Fibroblast of pulmonary artery (primary cell): ENCODE results near the gene SLC35F3.

ENCODE experiments used
- DNase-seq: peaks from one replicate; pipeline ENCODE4 v3.0.0-alpha.2; 2010; ENCODE audit warnings: low read depth
- H3K4me3 ChIP-seq: replicated peaks from 2 replicates; pipeline ENCODE4 v1.5.1; 2011; ENCODE audit warnings: low read depth, mild to moderate bottlenecking, control low read depth, low read length, moderate library complexity
- TF ChIP-seq, protein P1 (sequence below): IDR thresholded peaks from 2 replicates; pipeline ENCODE4 v1.5.1; 2011; ENCODE audit warnings: mild to moderate bottlenecking, control low read depth, low read length, inconsistent platforms; ENCODE audit errors: missing control alignments

Gene SLC35F3

DNA sequence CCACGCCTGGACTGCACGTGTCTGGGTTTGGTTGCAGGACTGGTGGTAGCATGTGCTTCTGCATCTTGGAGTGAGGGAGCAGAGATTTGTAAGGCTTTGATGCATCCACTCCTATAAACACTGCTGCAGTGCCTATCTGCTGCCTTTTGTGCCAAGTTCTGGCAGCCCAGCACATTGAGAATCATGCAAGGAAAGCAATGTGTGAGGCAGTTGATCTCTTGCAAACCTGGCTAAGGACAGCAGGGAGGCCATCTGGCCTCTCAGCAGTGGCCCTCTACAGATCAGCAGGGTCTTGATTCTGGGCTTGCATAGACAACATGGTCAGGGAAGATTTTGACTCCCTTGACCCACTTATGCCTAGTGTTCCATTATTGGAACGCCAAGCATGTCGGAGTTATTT lies 387.5 kb downstream of the SLC35F3 start:
- no peak overlapping the region for H3K4me3 ChIP-seq
- DNase-seq = no peak
- TF ChIP-seq, protein P1, sequence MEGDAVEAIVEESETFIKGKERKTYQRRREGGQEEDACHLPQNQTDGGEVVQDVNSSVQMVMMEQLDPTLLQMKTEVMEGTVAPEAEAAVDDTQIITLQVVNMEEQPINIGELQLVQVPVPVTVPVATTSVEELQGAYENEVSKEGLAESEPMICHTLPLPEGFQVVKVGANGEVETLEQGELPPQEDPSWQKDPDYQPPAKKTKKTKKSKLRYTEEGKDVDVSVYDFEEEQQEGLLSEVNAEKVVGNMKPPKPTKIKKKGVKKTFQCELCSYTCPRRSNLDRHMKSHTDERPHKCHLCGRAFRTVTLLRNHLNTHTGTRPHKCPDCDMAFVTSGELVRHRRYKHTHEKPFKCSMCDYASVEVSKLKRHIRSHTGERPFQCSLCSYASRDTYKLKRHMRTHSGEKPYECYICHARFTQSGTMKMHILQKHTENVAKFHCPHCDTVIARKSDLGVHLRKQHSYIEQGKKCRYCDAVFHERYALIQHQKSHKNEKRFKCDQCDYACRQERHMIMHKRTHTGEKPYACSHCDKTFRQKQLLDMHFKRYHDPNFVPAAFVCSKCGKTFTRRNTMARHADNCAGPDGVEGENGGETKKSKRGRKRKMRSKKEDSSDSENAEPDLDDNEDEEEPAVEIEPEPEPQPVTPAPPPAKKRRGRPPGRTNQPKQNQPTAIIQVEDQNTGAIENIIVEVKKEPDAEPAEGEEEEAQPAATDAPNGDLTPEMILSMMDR = no peak

DNA sequence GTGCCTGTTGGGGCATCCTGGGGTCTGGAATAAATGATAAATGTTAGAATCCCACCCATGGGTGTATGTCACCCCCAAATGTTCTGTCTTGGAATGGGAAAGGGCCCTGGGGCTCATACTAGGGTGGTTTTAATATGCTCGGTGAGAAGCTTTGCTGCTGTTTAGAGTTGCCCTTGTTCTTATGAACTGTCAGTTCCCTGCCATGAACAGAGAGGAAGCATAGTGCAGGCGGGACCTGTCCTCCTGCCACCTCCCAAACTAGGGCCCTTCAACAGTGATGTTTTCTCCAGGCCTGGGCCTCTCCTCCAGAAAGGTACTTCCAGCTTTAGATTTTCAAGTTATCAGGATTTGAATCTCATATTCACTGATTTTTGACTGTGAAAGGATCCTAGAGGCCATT lies 388.1 kb downstream of the SLC35F3 start:
- TF ChIP-seq, protein P1 = no peak
- H3K4me3 ChIP-seq = no peak overlapping the region
- DNase-seq = no peak

DNA sequence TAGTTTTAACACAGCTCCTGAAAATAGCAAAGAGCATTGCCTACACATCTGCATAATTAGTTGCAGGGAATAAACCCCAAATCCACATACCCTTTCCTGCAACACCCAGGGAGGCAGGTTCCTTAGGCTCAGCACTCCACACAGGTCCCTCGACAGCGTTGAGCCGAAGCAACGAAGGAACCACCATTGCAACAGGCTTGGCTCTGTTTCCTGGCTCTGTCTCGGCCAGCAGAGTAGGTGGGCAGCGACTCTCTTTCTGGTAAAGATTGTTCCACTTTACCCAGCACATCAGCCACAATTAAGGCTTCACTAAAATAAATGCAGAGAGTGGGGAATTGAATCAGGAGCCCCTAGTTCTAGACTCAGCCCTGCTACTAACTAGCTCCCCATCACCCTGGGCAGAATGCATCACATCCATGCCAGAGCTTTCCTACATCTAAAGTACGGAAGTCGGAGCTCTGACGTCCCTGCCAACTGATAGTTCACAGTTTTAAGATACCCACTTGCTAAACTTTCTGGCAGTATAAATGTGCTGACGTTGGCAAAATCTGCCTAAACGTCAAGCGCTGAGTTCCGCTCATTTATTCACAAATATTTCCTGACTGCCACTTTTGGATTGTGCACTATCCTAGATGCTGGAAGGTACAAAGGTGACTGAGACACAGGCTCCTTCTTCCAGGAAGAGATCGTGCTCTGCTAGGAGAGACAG lies 389.8 kb downstream of the SLC35F3 start:
- no peak overlapping the region for H3K4me3 ChIP-seq
- no peak for DNase-seq
- TF ChIP-seq, protein P1 = no peak

DNA sequence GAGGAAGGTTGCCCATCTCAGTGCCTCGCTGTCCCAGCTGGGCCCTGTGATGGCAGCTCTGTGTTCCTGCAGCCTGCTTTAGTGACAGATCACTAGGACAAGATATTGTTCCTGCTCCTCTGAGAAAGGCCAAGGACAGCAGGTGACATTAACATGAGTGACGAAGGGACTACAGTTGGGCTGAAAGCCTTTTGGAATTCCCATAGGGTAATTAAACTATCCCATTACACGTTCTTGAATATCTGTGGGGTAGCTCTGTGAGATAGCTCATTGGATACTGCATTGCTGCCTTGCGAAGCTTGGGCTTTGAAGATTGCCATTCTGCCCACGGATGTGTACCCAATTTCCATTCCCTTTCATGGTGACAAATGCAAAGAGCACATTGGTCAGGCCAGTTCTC lies 390.6 kb downstream of the SLC35F3 start:
- DNase-seq = no peak
- H3K4me3 ChIP-seq = no peak overlapping the region
- TF ChIP-seq, protein P1 = no peak

DNA sequence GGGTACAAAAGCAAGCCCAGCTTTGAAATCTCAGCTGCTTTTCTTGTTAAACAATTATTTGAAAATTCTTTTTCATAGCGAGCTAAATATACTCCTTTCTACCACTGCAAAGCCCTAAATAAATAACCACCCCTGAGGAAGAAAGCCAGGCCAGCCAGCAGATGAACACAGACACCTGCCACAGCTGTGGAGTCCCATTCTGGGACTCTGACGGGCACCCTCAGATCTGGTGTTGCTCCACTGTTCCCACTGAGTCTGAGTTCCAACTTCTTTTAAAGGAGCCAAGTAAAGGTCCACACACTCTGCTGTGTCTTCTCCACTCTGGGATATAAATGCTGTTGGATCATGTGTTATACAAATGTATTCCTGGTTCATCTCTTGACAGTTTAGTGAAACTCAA lies 391.1 kb downstream of the SLC35F3 start:
- H3K4me3 ChIP-seq = no peak overlapping the region
- TF ChIP-seq, protein P1 = no peak
- no peak for DNase-seq

DNA sequence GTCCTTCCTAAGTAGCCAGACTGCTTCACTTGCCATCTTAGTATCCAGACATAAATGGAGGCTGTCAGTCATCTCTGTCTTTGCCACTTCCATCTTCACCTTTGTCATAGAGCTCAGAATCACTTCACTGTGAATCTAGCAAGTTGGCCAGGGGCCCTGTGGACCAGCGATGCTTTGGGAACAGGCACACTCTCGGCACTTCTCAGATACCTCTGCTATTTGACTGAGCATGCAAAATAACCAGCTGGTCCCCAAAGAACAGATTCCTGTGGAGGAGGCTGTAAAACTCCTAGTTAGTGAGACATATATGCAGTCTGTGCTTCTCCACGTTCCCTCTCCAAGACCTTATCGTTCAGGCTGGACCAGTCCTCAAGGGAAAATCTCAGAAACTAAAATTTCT lies 392.0 kb downstream of the SLC35F3 start:
- H3K4me3 ChIP-seq = no peak overlapping the region
- DNase-seq = no peak
- TF ChIP-seq, protein P1 = no peak

DNA sequence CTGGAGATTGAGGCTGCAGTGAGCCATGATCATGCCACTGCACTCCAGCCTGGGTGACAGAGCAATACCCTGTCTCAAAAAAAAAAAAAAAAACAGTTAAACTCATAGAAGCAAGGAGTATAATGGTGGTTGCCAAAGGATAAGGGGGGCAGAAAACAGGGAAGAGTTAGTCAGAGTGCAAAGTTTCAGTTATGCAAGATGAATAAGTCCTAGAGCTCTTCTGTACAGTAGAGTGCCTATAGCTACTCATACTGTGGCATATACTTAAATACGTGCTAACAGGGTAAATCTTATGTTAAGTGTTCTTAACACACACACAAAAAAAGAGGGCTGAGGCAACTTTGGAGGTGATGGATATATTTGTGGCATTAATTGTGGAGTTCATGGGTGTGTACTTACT lies 393.2 kb downstream of the SLC35F3 start:
- no peak for DNase-seq
- TF ChIP-seq, protein P1 = no peak
- no peak overlapping the region for H3K4me3 ChIP-seq
